LoVo (cell line): ENCODE results near the gene DNAJB4.
A peak's percentile ranks its signal among the peaks of the same experiment; 100 is the strongest.
"Not testable (repeated sequence)": the region's sequence is repeated elsewhere in the genome, so short reads cannot be mapped to it uniquely, and the experiment has no call there.

Experiments
- DNase-seq: peaks from one replicate; pipeline ENCODE4 v3.0.0-alpha.2; 2016; ENCODE audit warnings: low spot score

Gene DNAJB4

DNA sequence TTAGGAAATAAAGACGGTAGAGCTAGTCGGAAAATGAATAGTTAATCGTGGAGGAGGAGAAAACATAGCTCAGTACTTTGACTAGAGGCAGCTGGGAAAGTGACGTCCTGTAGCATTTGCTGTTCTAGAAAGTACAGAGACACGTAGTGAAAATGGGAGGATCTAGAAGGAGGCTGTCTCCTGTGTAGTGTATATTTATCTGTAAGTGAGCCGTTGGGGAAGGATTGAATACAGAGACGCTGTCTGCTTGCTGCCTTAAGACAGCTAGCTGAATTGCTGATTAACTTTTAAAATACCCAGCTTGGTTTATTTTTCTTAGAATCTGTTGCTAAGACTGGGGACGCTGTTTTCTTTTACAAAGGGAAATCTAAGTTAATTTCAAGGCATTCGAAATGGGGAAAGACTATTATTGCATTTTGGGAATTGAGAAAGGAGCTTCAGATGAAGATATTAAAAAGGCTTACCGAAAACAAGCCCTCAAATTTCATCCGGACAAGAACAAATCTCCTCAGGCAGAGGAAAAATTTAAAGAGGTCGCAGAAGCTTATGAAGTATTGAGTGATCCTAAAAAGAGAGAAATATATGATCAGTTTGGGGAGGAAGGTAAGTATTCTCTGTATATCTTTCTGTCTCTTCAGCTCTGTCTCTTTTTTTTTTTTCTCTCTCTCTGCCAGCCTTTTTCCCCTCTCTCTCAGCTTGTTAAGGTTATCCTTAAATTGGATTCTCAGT is at the start of gene DNAJB4:
TSS of gene DNAJB4 (plus strand) at position 221 of the 729 bp plus-strand sequence. CDS start at position 393, 172 bp downstream.
- DNase-seq, result peak; percentile 89

DNA sequence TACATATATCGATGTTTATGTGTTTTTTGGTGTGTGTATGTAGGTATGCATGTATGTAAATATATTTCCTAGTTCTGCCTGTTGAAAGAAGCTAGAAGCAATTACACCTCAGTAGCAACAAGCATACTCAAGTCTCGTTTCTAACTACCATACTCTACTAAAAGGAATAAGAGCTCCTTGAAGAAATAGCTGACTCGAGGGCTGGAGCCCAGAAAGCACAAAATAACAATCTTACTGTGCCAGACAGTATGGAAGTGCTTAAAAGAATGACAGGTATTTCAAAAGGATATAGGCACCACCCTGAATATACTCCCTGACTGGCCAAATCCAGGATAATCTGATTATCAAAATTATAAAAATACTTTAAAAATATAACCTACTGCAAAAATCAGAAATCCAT is 49.0 kb upstream of the DNAJB4 start:
- no peak for DNase-seq

- DNase-seq, result no peak
These were observed 48.3 kb upstream of the DNAJB4 start for GRCh38 chr1:77956464-77956863.

- no peak for DNase-seq
These were observed 46.3 kb upstream of the DNAJB4 start for GRCh38 chr1:77958391-77958790.

GRCh38 chr1:77958850-77959249 is 45.9 kb upstream of the DNAJB4 start:
- DNase-seq, result no peak

DNA sequence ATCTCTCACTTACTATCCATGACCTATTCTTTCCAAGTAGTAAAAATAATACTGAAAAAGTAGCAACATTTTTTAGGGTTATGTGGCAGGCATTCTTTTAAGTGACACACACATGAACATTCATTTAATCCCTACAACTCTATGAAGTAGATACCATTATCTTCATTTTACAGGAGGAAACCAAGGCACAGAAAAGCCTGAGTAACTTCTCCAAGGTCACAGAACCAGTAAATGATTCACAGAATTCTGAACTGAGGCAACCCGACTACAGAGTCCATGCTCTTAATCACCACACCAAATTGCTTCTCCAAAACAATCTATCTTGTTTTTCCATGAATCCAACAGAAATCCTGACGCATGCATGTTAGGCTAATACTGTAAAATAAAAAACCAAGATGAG is 43.3 kb upstream of the DNAJB4 start:
- DNase-seq, result no peak

DNA sequence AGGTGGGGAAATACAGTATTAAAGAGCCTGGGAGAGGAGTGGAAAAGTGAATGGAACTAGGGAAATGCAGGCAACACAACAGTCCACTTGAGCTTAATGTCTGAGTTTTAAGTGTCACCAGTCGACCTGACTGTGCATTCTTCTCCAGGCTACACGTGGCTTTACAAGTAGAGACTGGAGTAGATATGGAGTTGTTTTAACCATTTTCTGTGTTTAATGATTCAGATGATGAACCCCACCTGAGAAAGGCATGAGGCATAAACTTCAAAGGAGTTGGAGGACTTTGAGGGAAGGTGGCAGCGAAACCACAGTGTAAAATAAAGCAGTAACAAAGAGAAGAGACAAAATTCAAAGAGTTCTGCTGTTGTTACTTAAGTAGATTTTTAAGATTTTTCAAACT is 38.4 kb upstream of the DNAJB4 start:
- no peak for DNase-seq

GRCh38 chr1:77970192-77970591 is 34.5 kb upstream of the DNAJB4 start:
- no peak for DNase-seq

- DNase-seq, result no peak
These were observed 32.7 kb upstream of the DNAJB4 start for GRCh38 chr1:77972080-77972479.

DNA sequence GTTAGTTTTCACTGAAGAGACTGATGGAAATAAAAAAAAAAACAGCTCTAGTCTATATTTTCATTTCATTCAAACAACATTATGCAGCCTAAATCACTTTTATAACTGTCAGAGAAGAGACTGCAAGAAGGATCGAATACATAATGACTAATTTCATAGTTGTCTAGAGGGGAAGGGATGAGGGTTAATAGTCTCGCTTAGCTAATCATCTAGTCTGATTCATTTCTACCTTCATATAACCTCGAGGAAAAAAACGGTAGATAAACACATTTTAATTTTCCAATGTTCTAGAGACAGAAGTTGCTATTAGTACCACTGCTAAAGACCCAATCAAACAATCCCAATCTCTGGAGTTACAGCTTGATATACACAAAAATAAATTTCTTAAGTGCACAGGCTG is 29.4 kb upstream of the DNAJB4 start:
- no peak for DNase-seq

DNA sequence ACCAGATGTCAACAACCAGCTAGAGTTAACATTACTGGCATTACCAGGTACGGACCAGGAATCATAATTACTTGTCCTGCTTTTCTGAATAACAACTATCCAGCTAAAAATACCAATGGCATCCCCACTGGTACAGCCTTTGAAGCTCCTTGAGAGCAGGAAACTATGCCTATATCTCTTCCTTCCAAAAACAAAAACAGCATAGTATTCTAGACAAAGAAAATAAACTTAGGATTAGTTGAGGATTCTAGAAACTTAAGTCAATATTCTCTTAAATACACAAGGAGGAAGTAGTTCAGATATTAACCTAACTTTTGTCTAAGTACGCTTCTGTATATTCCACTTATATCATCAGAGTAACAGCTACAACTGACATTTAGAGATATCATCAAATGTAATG is 28.8 kb upstream of the DNAJB4 start:
- no peak for DNase-seq

GRCh38 chr1:77976433-77977076 is 28.2 kb upstream of the DNAJB4 start:
- no peak for DNase-seq

DNA sequence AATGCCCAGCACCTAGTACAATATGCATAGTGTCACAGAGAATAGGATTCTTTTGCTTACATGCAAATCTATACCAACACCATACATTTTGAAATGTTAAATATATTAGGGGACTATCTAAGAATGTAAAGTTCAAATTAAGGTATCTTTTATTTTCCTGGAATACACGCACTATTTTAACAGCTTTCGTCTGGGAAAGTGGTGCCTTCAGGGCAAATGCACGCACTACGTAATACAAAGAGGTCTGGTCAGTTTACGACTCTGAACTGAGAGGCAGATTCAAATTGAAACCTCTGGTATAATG is 26.8 kb upstream of the DNAJB4 start:
- DNase-seq, result no peak

DNA sequence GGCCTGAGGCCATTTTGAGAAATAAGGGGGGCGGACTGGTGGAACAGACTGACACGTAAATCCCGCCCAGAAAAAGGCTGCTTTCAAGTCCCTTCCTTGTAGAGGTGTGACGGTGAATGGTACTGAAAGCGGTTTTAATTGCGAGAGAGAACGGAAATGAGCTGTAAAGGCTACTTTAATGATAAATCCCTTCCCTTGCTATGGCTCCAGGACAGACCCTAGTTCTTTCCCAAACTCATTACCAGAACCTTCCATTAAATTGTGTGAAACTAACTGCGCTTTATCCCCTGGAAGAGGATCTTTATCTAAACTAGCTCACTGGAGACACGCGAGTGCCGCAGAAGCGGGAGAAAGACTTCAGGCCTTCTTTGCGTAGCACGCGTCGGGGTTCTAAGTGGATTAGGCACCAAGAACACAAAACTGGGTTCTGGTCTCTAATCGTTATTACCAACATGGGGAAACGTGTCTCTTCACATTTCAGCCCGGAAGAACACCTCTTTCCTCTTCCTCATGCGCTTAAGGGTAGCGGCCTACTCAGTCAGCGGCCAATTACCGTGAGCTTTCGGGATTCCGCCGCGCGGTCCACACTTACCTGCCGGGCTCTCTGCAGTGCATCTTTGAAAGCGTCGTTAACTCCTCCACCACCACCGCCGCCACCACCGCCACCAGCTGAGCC is 26.3 kb upstream of the DNAJB4 start:
- DNase-seq, result peak; percentile 81

DNA sequence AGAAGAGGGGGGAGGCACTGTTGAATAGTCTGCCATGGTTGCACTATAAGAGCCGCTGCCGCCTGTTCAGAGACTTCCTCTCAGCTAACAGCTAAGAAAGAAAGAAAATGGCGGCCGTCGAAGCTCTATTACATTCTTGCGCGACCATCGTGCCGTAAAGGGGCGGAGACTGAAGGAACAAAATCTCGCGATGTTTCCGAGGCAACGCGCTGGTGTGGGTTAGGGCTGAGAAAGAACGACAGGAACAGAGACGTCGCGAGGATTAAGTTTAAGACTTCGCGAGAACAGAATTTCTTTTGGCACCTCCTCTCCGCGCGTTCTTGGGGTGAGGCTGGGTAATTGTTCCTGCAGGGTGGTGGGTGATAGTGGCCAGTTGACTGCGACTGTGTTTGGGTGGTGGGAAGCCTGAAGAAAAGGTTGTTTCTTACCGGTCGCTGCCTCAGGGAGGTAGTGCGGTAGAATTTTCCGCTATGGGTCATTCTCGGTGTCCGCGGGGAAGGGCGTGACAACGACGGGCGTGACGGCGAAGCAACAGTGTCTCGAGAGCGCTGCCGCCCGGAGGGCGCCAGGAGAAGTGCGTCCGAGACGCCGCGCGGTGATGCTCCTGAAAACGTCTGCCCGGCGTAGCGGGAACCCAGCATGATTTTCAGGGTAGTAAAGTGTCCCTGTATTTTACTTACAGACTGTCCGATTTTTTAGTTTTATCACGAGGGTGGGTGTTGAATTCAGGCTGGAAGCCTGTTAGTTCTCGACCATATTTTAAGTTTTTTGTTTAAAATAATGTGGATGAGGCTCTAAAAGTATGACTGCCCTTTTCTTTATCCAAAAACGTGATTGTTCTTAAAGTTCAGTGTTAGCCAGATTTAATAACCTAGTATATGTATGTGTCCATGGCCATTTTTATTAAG is 25.5 kb upstream of the DNAJB4 start, which contains the start of gene FUBP1:
TSS of gene FUBP1 (minus strand) at position 104 of the 908 bp plus-strand sequence. CDS start at position 36, 68 bp downstream.
- peak; percentile 98 for DNase-seq

- DNase-seq, result not testable (repeated sequence)
These were observed 21.3 kb upstream of the DNAJB4 start for GRCh38 chr1:77983352-77983996.

DNA sequence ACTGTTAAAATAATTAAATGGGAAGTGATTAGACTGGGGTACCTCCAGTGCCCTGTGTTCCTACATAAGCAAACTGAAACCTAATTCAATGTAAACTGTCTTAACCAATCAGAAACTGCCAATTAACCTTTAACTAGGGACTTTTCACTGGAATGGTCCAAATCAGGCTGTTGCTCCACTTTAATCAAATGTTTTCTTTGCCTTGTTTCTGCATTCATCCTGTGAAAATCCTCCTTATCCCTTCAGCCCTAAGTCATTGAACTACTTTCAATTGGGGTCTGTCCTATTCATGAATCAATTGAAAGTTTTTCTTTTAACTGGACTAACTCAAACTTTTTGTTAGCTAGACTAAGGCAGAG is 20.8 kb upstream of the DNAJB4 start:
- no peak for DNase-seq

- DNase-seq, result no peak
These were observed 20.1 kb upstream of the DNAJB4 start for GRCh38 chr1:77984629-77985028.

DNA sequence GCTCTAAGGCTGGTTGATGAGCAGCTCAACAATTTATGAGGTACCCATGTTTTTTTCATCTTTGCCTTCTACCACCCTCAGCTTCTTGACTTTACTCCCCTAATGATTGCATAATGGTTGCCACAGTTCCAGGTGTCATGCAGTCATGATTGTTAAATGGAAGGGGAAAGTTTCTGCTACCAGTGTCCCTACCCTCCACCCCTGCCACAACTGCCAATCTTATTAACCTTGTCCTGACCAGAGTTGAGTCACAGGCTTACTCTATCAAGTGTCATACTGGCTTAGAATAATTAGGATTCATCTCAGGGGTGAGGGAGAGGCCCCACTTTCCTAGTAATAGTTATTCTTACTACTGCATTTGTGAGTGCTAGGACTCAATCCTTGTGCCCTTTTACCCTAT is 17.9 kb upstream of the DNAJB4 start:
- no peak for DNase-seq

DNA sequence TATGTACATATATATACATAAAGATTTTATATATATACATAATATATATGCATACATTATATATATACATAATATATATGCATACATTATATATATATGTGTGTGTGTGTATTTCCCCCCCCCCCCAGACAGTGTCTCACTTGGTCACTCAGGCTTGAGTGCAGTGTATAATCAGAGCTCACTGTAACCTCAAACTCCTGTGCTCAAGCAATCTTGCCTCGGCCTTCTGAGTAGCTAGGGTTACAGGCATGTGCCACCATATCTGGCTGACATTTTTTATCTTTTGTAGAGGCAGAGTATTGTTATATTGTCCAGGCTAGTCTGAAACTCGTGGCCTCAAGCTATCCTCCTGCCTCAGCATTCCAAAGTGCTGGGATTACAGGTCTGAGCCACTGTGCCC is 16.8 kb upstream of the DNAJB4 start:
- DNase-seq, result no peak

GRCh38 chr1:77989744-77990143 is 15.0 kb upstream of the DNAJB4 start:
- DNase-seq, result no peak
